ENCODE measurements around the gene JUN. TPM values are rescaled to one million over a fixed set of nuclear protein-coding genes. Genes with fewer than 3 reads are reported as not detected.

The JUN gene
- total RNA-seq, 4 donors from 2014 or later = 41.2 to 104 (median 90.8) TPM

GRCh38 chr1:58779059-58779754 lies 4.6 kb downstream of the JUN start:
- Histone ChIP-seq H3K27ac (peak overlapping the region; percentile 91 to 100 (median 99)), H3K27me3 (no peaks in the 10 kb centered on the region), H3K4me1 (peaks cover 14 to 18% of the 10 kb centered on the region in 2 donors), H3K36me3 (peaks cover 0 to 8% of the 10 kb centered on the region in 2 donors), H3K9me3 (no peaks in the 10 kb centered on the region), H3K4me3 (no peak overlapping the region)
- DNase-seq (no peak), ATAC-seq (no peak)
- intact Hi-C loops (cut with DNase I; ENCODE audit: low total_unique reads) = no loop called here
- no peak for TF ChIP-seq CTCF (IDR thresholded peaks at IDR 0.05 in 4 of 5, conservative IDR thresholded peaks at IDR 0.05 in 1 of 5)
- TF ChIP-seq POLR2A (IDR thresholded peaks at IDR 0.05) = no peak
- in situ Hi-C loops (cut with MboI; ENCODE audit: low sequenced_read_pairs in 4 of 4) = loop anchor here in 2 of 4 donors (25.0 kb wide), 2 partner anchors 108 to 283 kb away; no protein-coding TSS in a partner anchor

- no peak for ATAC-seq
- H3K27me3 ChIP-seq = no peaks in the 10 kb centered on the region
- no peak for TF ChIP-seq POLR2A (IDR thresholded peaks at IDR 0.05)
- no peak for TF ChIP-seq CTCF (IDR thresholded peaks at IDR 0.05 in 4 of 5, conservative IDR thresholded peaks at IDR 0.05 in 1 of 5)
- peaks cover 21 to 25% of the 10 kb centered on the region in 2 donors for H3K4me1 ChIP-seq
- DNase-seq = no peak
- peaks cover 0 to 8% of the 10 kb centered on the region in 2 donors for H3K36me3 ChIP-seq
- no peak overlapping the region for H3K4me3 ChIP-seq
- peak overlapping the region; percentile 91 to 100 (median 99) for H3K27ac ChIP-seq
- intact Hi-C loops (cut with DNase I; ENCODE audit: low total_unique reads) = no loop called here
- H3K9me3 ChIP-seq = no peaks in the 10 kb centered on the region
- in situ Hi-C loops (cut with MboI; ENCODE audit: low sequenced_read_pairs in 4 of 4) = loop anchor here in 2 of 4 donors (25.0 kb wide), 2 partner anchors 109 to 284 kb away; no protein-coding TSS in a partner anchor
Measured at GRCh38 chr1:58778385-58779000, 5.4 kb downstream of the JUN start.

GRCh38 chr1:58774027-58774426 lies 9.8 kb downstream of the JUN start:
- DNase-seq = no peak
- no peak overlapping the region for H3K4me3 ChIP-seq
- peak overlapping the region; percentile 58 to 66 (median 62) for H3K27ac ChIP-seq
- TF ChIP-seq POLR2A (IDR thresholded peaks at IDR 0.05) = no peak
- no peak for TF ChIP-seq CTCF (IDR thresholded peaks at IDR 0.05 in 4 of 5, conservative IDR thresholded peaks at IDR 0.05 in 1 of 5)
- H3K4me1 ChIP-seq = peaks cover 12 to 16% of the 10 kb centered on the region in 2 donors
- ATAC-seq = no peak
- no peaks in the 10 kb centered on the region for H3K27me3 ChIP-seq
- intact Hi-C loops (cut with DNase I; ENCODE audit: low total_unique reads) (no loop called here), in situ Hi-C loops (cut with MboI; ENCODE audit: low sequenced_read_pairs in 4 of 4) (no loop called here)
- no peaks in the 10 kb centered on the region for H3K9me3 ChIP-seq
- no peaks in the 10 kb centered on the region for H3K36me3 ChIP-seq

GRCh38 chr1:58773406-58773840 lies 10.4 kb downstream of the JUN start:
- peak; percentile 70 to 76 for ATAC-seq

More at GRCh38 chr1:58773406-58773840, 10.4 kb downstream of the JUN start:
- H3K9me3 ChIP-seq = no peaks in the 10 kb centered on the region
- TF ChIP-seq CTCF (IDR thresholded peaks at IDR 0.05 in 4 of 5, conservative IDR thresholded peaks at IDR 0.05 in 1 of 5) = no peak
- peak in 1 of 2 donors; percentile 25 for TF ChIP-seq POLR2A (IDR thresholded peaks at IDR 0.05)
- in situ Hi-C loops (cut with MboI; ENCODE audit: low sequenced_read_pairs in 4 of 4) = no loop called here
- peaks cover 12 to 16% of the 10 kb centered on the region in 2 donors for H3K4me1 ChIP-seq
- no peaks in the 10 kb centered on the region for H3K36me3 ChIP-seq
- no peaks in the 10 kb centered on the region for H3K27me3 ChIP-seq
- peak; percentile 29 to 57 for DNase-seq
- H3K27ac ChIP-seq = peak overlapping the region; percentile 58 to 75 (median 62)
- H3K4me3 ChIP-seq = no peak overlapping the region
- intact Hi-C loops (cut with DNase I; ENCODE audit: low total_unique reads) = no loop called here
